B cell (primary cell): ENCODE data around the gene PRKAA2. TPM values are rescaled to one million over a fixed set of nuclear protein-coding genes. Genes with fewer than 3 reads are reported as not detected.

ENCODE experiments used
- ATAC-seq: fragments of 200-7000 bp; cut with Tn5 transposase; one replicate; pipeline ENCODE4 v1.10.0; 2021; ENCODE audit warnings: low read depth, mild to moderate bottlenecking, moderate number of reproducible peaks, moderate library complexity
- CTCF ChIA-PET: fragments of 350-600 bp; sonication (Branson Sonifier 250); formaldehyde crosslinking; loops from one replicate; lab custom pipeline; 2021; ENCODE audit warnings: antibody characterized with exemption, inconsistent platforms; lab: Charles Lee
- POLR2A ChIA-PET: fragments of 350-600 bp; sonication (Branson Sonifier 250); formaldehyde crosslinking; loops from one replicate; lab custom pipeline; 2021; ENCODE audit warnings: antibody characterized with exemption; lab: Charles Lee
- DNase-seq: peaks from one replicate; pipeline ENCODE4 v3.0.0; 2013
- H2AFZ ChIP-seq: 2 replicates; pipeline ENCODE4 v1.6.1; 2012; ENCODE audit warnings: mild to moderate bottlenecking, low read depth, low read length; ENCODE audit not compliant: insufficient read depth, poor library complexity, severe bottlenecking
- H3K27ac ChIP-seq, 2 donors: 1 replicate in 1 of 2; 2 replicates in 1 of 2; pipeline ENCODE4 v1.5.1; 2012 to 2013; ENCODE audit warnings: low read length in 2 of 2, mild to moderate bottlenecking in 2 of 2, moderate library complexity in 1 of 2
- H3K27me3 ChIP-seq, 4 experiments: fragments of 200-600 bp in 1 of 4; sonication (generic) in 1 of 4; replicated peaks in 1 of 4; 1 replicate in 2 of 4; 2 replicates in 2 of 4; pipeline versions ENCODE4 v1.6.1 to v1.7.0; 2013 to 2016; ENCODE audit warnings: low read length in 3 of 4, mild to moderate bottlenecking in 2 of 4, mixed read lengths in 1 of 4, moderate library complexity in 1 of 4; ENCODE audit not compliant: insufficient read depth in 4 of 4, control insufficient read depth in 3 of 4; ENCODE audit errors: control extremely low read depth in 1 of 4
- H3K36me3 ChIP-seq, 2 experiments: replicated peaks in 1 of 2; 1 replicate in 1 of 2; 2 replicates in 1 of 2; pipeline versions ENCODE4 v1.6.1 to v1.7.1; 2013; ENCODE audit warnings: low read length in 1 of 2; ENCODE audit not compliant: insufficient read depth in 2 of 2, control insufficient read depth in 1 of 2; ENCODE audit errors: control extremely low read depth in 1 of 2, extremely low read depth in 1 of 2
- H3K4me1 ChIP-seq, 2 donors: fragments of 200-600 bp in 1 of 2; sonication (generic) in 1 of 2; 1 replicate in 1 of 2; 2 replicates in 1 of 2; pipeline versions ENCODE4 v1.5.1 to v1.6.1; 2013 to 2017; ENCODE audit warnings: low read length in 2 of 2; ENCODE audit not compliant: control insufficient read depth in 2 of 2, insufficient read depth in 2 of 2
- H3K4me2 ChIP-seq: replicated peaks from 2 replicates; pipeline ENCODE3; 2012; ENCODE audit warnings: mild to moderate bottlenecking, low read depth, low read length; ENCODE audit not compliant: poor library complexity, severe bottlenecking
- H3K4me3 ChIP-seq, 5 experiments: fragments of 200-600 bp in 1 of 5; sonication (generic) in 1 of 5; 1 replicate in 3 of 5; 2 replicates in 2 of 5; pipeline versions ENCODE4 v1.5.1 to v1.7.0; 2011 to 2016; ENCODE audit warnings: low read length in 4 of 5, mild to moderate bottlenecking in 4 of 5, low read depth in 2 of 5, control low read depth in 1 of 5, moderate library complexity in 1 of 5; ENCODE audit not compliant: insufficient read depth in 1 of 5; ENCODE audit errors: control extremely low read depth in 1 of 5, extremely low read depth in 1 of 5
- H3K79me2 ChIP-seq: fragments of 200-600 bp; sonication (generic); one replicate; pipeline ENCODE4 v1.6.0; 2016; ENCODE audit warnings: low read length; ENCODE audit not compliant: control insufficient read depth, insufficient read depth
- H3K9ac ChIP-seq: fragments of 200-600 bp; sonication (generic); 2 replicates; pipeline ENCODE4 v1.6.1; 2017; ENCODE audit warnings: mild to moderate bottlenecking, low read length, moderate library complexity
- H3K9me3 ChIP-seq, 3 donors: one replicate each; pipeline versions ENCODE4 v1.6.1 to v1.7.1; 2013; ENCODE audit warnings: low read length in 2 of 3; ENCODE audit not compliant: control insufficient read depth in 2 of 3, insufficient read depth in 1 of 3; ENCODE audit errors: control extremely low read depth in 1 of 3
- H4K20me1 ChIP-seq: 2 replicates; pipeline ENCODE4 v1.6.0; 2012; ENCODE audit warnings: mild to moderate bottlenecking, low read length; ENCODE audit not compliant: insufficient read depth, control insufficient read depth, poor library complexity, severe bottlenecking
- H3K27ac Mint-ChIP-seq: one replicate; pipeline ENCODE4 v1.8.0; 2021; ENCODE audit warnings: mixed read lengths
- H3K27me3 Mint-ChIP-seq: one replicate; pipeline ENCODE4 v1.8.0; 2021; ENCODE audit warnings: mixed read lengths
- H3K4me1 Mint-ChIP-seq: one replicate; pipeline ENCODE4 v1.8.0; 2021; ENCODE audit warnings: mixed read lengths
- H3K4me3 Mint-ChIP-seq: one replicate; pipeline ENCODE4 v1.8.0; 2021; ENCODE audit warnings: mixed read lengths
- H3K9me3 Mint-ChIP-seq: one replicate; pipeline ENCODE4 v1.8.0; 2022; ENCODE audit warnings: mixed read lengths; ENCODE audit not compliant: insufficient read depth
- CTCF ChIP-seq: fragments of 200-600 bp; IDR thresholded peaks from one replicate; pipeline ENCODE4 v1.8.0; 2022; ENCODE audit warnings: antibody characterized with exemption, mild to moderate bottlenecking
- EZH2 ChIP-seq: IDR thresholded peaks from 2 replicates; pipeline ENCODE4 v1.6.1; 2012; ENCODE audit warnings: borderline replicate concordance, low read depth, mild to moderate bottlenecking, moderate library complexity, low read length; ENCODE audit not compliant: insufficient read depth, poor library complexity, severe bottlenecking
- WGBS: methylation state at CpG from one replicate; pipeline ENCODE4 v1.1.5; 2013; ENCODE audit warnings: missing lambda C conversion rate; ENCODE audit not compliant: insufficient coverage; 5-methylcytosine and 5-hydroxymethylcytosine counted together
- intact Hi-C: fragments of 100-400 bp; cut with micrococcal nuclease; formaldehyde crosslinking; loops from one replicate; pipeline ENCODE4 v1.10.0; 2022
- polyA plus RNA-seq: library from polyadenylated mRNA; depleted of rRNA; stranded (reverse); fragments of >200 nt; gene quantifications from 2 replicates; pipeline ENCODE4 v1.2.3, GENCODE V29; 2012
- total RNA-seq, 2 donors: library from RNA; stranded (reverse); fragments of 120-200 nt in 1 of 2; gene quantifications; 1 replicate in 1 of 2; 2 replicates in 1 of 2; pipeline versions ENCODE4 v1.2.3 to v1.2.4, GENCODE V29; 2013 to 2022

PRKAA2 gene
- total and polyA plus RNA-seq, 2 donors (not counting 1 experiment from before 2014, with no cell fraction given), result not detected

GRCh38 chr1:56648546-56648945, 3.4 kb downstream of the PRKAA2 start:
- H2AFZ ChIP-seq, result no peak overlapping the region
- TF ChIP-seq CTCF (no peak), EZH2 (no peak)
- H3K4me2 ChIP-seq, result no peak overlapping the region
- DNase-seq (no peak), ATAC-seq (no peak)
- Mint-ChIP-seq H3K27me3 (peaks cover 49% of the 10 kb centered on the region), H3K27ac (no peak overlapping the region), H3K4me1 (peaks cover 20% of the 10 kb centered on the region), H3K4me3 (no peak overlapping the region), H3K9me3 (no peaks in the 10 kb centered on the region)
- H3K9ac ChIP-seq, result no peak overlapping the region
- no peaks in the 10 kb centered on the region for H3K36me3 ChIP-seq
- peaks cover 0 to 27% (median 15%) of the 10 kb centered on the region in 4 experiments for H3K27me3 ChIP-seq
- no peaks in the 10 kb centered on the region for H4K20me1 ChIP-seq
- H3K4me3 ChIP-seq, result no peak overlapping the region
- no CpG with 5 or more reads among the region's 4 CpGs for WGBS
- H3K79me2 ChIP-seq, result no peaks in the 10 kb centered on the region
- peaks cover 12 to 14% of the 10 kb centered on the region in 2 donors for H3K4me1 ChIP-seq
- ChIA-PET POLR2A (no interaction called here), CTCF (no interaction called here)
- no peak overlapping the region for H3K27ac ChIP-seq
- intact Hi-C loops, result no loop called here
- H3K9me3 ChIP-seq, result peaks cover 0 to 5% (median 3%) of the 10 kb centered on the region in 3 donors

- ATAC-seq (no peak), DNase-seq (no peak)
- intact Hi-C loops, result no loop called here
- Mint-ChIP-seq H3K27ac (no peak overlapping the region), H3K27me3 (peaks cover 25% of the 10 kb centered on the region), H3K4me1 (no peaks in the 10 kb centered on the region), H3K9me3 (peaks cover 9% of the 10 kb centered on the region), H3K4me3 (no peak overlapping the region)
- Histone ChIP-seq H3K79me2 (no peaks in the 10 kb centered on the region), H3K36me3 (no peaks in the 10 kb centered on the region), H3K9me3 (peaks cover 4 to 16% (median 5%) of the 10 kb centered on the region in 3 donors), H3K4me2 (no peak overlapping the region), H3K27ac (no peak overlapping the region), H2AFZ (no peak overlapping the region), H3K27me3 (peaks cover 0 to 2% (median 0%) of the 10 kb centered on the region in 4 experiments), H3K4me3 (no peak overlapping the region), H3K4me1 (no peaks in the 10 kb centered on the region), H3K9ac (no peak overlapping the region), H4K20me1 (no peaks in the 10 kb centered on the region)
- CTCF ChIA-PET, result no interaction called here
- TF ChIP-seq CTCF (no peak), EZH2 (no peak)
- POLR2A ChIA-PET, result no interaction called here
- WGBS, result no CpG with 5 or more reads among the region's 1 CpG
These were observed 9.2 kb downstream of the PRKAA2 start for GRCh38 chr1:56654126-56654923.
